ENCODE measurements around the gene IL22RA1.

IL22RA1 gene

GRCh38 chr1:24138476-24139221, 4.3 kb downstream of the IL22RA1 start:
- Histone ChIP-seq H3K27ac (no peak overlapping the region), H3K4me3 (no peak overlapping the region)
- DNase-seq (ENCODE audit: low spot score) = no peak
- TF ChIP-seq CTCF (IDR thresholded peaks at IDR 0.05) = no peak

DNA sequence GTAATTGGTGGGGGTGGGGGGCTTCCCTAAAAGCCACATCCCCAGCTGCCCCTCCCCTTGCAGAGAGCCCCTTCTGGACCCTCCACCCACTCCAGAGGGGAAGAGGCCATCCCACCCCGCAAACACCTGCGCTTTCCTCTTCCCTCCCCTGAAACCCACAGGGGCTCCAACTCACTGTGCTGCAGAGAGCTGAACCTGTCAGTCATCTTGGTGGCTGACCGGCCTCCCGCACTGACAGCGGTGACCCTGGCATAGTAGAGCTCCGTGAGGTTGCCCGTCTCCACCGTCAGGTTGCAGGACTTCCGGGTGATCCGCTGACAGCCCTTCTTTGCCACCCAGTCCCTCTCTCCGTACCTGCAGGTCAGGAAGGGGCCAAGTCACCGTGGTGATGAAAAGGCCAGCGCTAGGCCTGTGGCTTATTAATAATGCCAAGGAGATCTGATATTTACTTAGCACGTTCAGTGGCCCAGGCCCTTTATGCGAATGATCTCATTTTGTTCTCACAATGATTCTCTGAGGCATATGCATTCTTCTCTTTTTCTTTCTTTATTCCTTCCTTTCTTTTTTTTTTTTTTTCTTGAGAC, 5.9 kb downstream of the IL22RA1 start:
- no peak overlapping the region for H3K27ac ChIP-seq
- no peak for DNase-seq (ENCODE audit: low spot score)
- no peak overlapping the region for H3K4me3 ChIP-seq
- TF ChIP-seq CTCF (IDR thresholded peaks at IDR 0.05) = no peak

GRCh38 chr1:24134376-24134775, 8.6 kb downstream of the IL22RA1 start:
- no peak for TF ChIP-seq CTCF (IDR thresholded peaks at IDR 0.05)
- no peak overlapping the region for H3K4me3 ChIP-seq
- DNase-seq (ENCODE audit: low spot score) = no peak
- H3K27ac ChIP-seq = no peak overlapping the region

DNA sequence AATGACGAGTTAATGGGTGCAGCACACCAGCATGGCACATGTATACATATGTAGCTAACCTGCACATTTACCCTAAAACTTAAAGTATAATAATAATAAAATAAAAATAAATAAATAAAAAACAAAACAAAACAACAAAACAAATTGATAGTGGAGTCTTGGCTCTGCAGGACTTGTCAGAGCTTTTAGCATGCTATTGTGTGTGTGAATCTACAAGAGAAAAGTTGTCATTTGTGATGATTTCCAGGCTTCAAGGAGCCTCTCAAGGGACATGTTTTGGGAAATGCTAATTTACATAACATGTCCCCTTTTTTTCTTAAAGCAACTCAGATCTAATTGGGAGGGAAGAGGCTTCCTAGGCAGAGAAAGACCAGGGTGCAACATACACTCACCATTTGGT, 9.1 kb downstream of the IL22RA1 start:
- H3K27ac ChIP-seq = no peak overlapping the region
- no peak overlapping the region for H3K4me3 ChIP-seq
- no peak for TF ChIP-seq CTCF (IDR thresholded peaks at IDR 0.05)
- no peak for DNase-seq (ENCODE audit: low spot score)

DNA sequence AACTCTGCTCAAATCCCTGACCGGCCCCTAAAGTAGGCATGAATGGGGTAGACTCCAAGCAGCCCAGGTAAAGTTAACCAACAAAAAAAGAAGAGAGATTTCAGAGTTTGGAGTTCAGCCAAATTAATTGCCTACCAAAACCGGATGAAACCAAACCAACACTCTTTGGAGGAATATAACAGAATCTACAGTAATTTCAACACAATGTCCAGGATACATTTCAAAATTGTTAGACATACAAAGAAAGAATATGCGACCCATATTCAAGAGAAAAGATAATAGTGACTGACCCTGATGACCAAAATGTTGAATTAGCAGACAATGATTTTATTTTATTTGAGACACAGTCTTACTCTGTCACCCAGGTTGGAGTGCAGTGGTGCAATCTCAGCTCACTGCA, 12.6 kb downstream of the IL22RA1 start:
- TF ChIP-seq CTCF (IDR thresholded peaks at IDR 0.05) = no peak
- no peak for DNase-seq (ENCODE audit: low spot score)

GRCh38 chr1:24127801-24128363, 15.1 kb downstream of the IL22RA1 start:
- Histone ChIP-seq H3K27ac (no peak overlapping the region), H3K4me3 (no peak overlapping the region)
- TF ChIP-seq CTCF (IDR thresholded peaks at IDR 0.05) = no peak
- DNase-seq (ENCODE audit: low spot score) = no peak

More for the DNA sequence above, 12.6 kb downstream of the IL22RA1 start:
- H3K27ac ChIP-seq = no peak overlapping the region
- H3K4me3 ChIP-seq = no peak overlapping the region
